BJ (cell line): ENCODE data around the gene MGAT4B. TPM values are rescaled to one million over a fixed set of nuclear protein-coding genes. Genes with fewer than 3 reads are reported as not detected.
"Not testable (repeated sequence)": the region's sequence is repeated elsewhere in the genome, so short reads cannot be mapped to it uniquely, and the experiment has no call there.

Experiments
- CTCF ChIA-PET: fragments of 350-600 bp; formaldehyde crosslinking; extraction: SDS; loops from one replicate; lab custom pipeline; 2021; ENCODE audit warnings: antibody characterized with exemption, inconsistent platforms; lab: Yijun Ruan, JAX
- POLR2A ChIA-PET: fragments of 300-600 bp; sonication (Branson Sonifier 250); formaldehyde crosslinking; extraction: SDS; loops from one replicate; lab custom pipeline; 2021; ENCODE audit warnings: antibody characterized with exemption; lab: Charles Lee
- DNase-seq: peaks from one replicate; pipeline ENCODE4 v3.0.0-alpha.2; 2011; ENCODE audit warnings: low read depth
- H3K27me3 ChIP-seq: 2 replicates; pipeline ENCODE4 v1.6.0; 2011; ENCODE audit warnings: low read length; ENCODE audit not compliant: control insufficient read depth, insufficient read depth
- H3K36me3 ChIP-seq: 2 replicates; pipeline ENCODE4 v1.5.1; 2011; ENCODE audit warnings: low read length; ENCODE audit not compliant: control insufficient read depth, insufficient read depth
- H3K4me3 ChIP-seq: 2 replicates; pipeline ENCODE4 v1.5.1; 2011; ENCODE audit warnings: low read depth, mild to moderate bottlenecking, control low read depth, low read length
- CTCF ChIP-seq: IDR thresholded peaks from 2 replicates; pipeline ENCODE4 v1.5.1; 2011; ENCODE audit warnings: low read depth, mild to moderate bottlenecking, control low read depth, inconsistent platforms, low read length, moderate library complexity; ENCODE audit not compliant: insufficient read depth
- polyA plus RNA-seq: library from polyadenylated mRNA; depleted of rRNA; stranded (reverse); fragments of >200 nt; gene quantifications from 2 replicates; pipeline ENCODE4 v1.2.3, GENCODE V29; 2011

The MGAT4B gene
- polyA plus RNA-seq, 1 experiment = 131 TPM

GRCh38 chr5:179794171-179794570, 12.5 kb downstream of the MGAT4B start:
- Histone ChIP-seq H3K36me3 (peaks cover 17% of the 10 kb centered on the region), H3K27me3 (no peaks in the 10 kb centered on the region), H3K4me3 (no peak overlapping the region)
- ChIA-PET POLR2A (no interaction called here), CTCF (interaction anchor here (0.7 to 1.3 kb wide), 2 partner anchors 8 to 31 kb away, joined by 4 to 6 read pairs; no protein-coding TSS in a partner anchor)
- DNase-seq = no peak
- TF ChIP-seq CTCF = no peak

- no peak within 1 kb of the TSS for H3K4me3 ChIP-seq
- no peaks in the 10 kb centered on the region for H3K27me3 ChIP-seq
- DNase-seq = no peak
- ChIA-PET CTCF (interaction anchor here (0.7 to 1.3 kb wide), 2 partner anchors 9 to 30 kb away, joined by 4 to 6 read pairs; no protein-coding TSS in a partner anchor), POLR2A (no interaction called here)
- H3K36me3 ChIP-seq = peaks cover 12% of the 10 kb centered on the region
- no peak for TF ChIP-seq CTCF
Measured at GRCh38 chr5:179793468-179794139, 13.1 kb downstream of the MGAT4B start, which contains the start of gene LTC4S. TSS of gene LTC4S (plus strand) at chr5:179793986. CDS start at chr5:179794081, 95 bp downstream.

GRCh38 chr5:179792612-179793467, 13.8 kb downstream of the MGAT4B start:
- Histone ChIP-seq H3K4me3 (no peak overlapping the region), H3K36me3 (peaks cover 5% of the 10 kb centered on the region), H3K27me3 (no peaks in the 10 kb centered on the region)
- no peak for DNase-seq
- ChIA-PET POLR2A (no interaction called here), CTCF (interaction anchor here (1.3 kb wide), 2 partner anchors 16 to 30 kb away, joined by 3 to 6 read pairs; no protein-coding TSS in a partner anchor)
- no peak for TF ChIP-seq CTCF

GRCh38 chr5:179791881-179792611, 14.6 kb downstream of the MGAT4B start:
- no peak for DNase-seq
- no peak for TF ChIP-seq CTCF
- Histone ChIP-seq H3K27me3 (no peaks in the 10 kb centered on the region), H3K4me3 (no peak overlapping the region), H3K36me3 (peaks cover 2% of the 10 kb centered on the region; the same call in 1 of the 2 replicates)
- CTCF ChIA-PET = interaction anchor here (1.1 to 1.3 kb wide), 2 partner anchors 10 to 15 kb away, joined by 3 to 4 read pairs; no protein-coding TSS in a partner anchor
- POLR2A ChIA-PET = interaction anchor here (0.6 kb wide), 2 partner anchors 32 to 690 kb away, joined by 3 read pairs; no protein-coding TSS in a partner anchor

GRCh38 chr5:179789278-179789677, 17.4 kb downstream of the MGAT4B start:
- POLR2A ChIA-PET, H3K27me3 ChIP-seq, DNase-seq, H3K36me3 ChIP-seq, H3K4me3 ChIP-seq: not testable (repeated sequence)
- CTCF ChIA-PET = interaction anchor here (1.2 kb wide), 2 partner anchors 9 to 22 kb away, joined by 3 to 4 read pairs; no protein-coding TSS in a partner anchor
